Measurements from ENCODE around the gene TNFAIP8L3. TPM values are rescaled to one million over a fixed set of nuclear protein-coding genes. Genes with fewer than 3 reads are reported as not detected.
"Not testable (repeated sequence)": the region's sequence is repeated elsewhere in the genome, so short reads cannot be mapped to it uniquely, and the experiment has no call there.

TNFAIP8L3 gene
- polyA plus RNA-seq (ENCODE audit: insufficient read length) = 1.7 TPM

GRCh38 chr15:51094606-51095569 lies at the start of gene TNFAIP8L3:
TSS of gene TNFAIP8L3 (minus strand) at chr15:51094906. CDS start at chr15:51094595, 311 bp downstream.
- no peak for DNase-seq (ENCODE audit: low read depth)

GRCh38 chr15:51144021-51144532 lies 49.4 kb upstream of the TNFAIP8L3 start:
- DNase-seq (ENCODE audit: low read depth) = no peak

GRCh38 chr15:51140347-51140746 lies 45.6 kb upstream of the TNFAIP8L3 start:
- DNase-seq (ENCODE audit: low read depth) = not testable (repeated sequence)

- no peak for DNase-seq (ENCODE audit: low read depth)
Observed at GRCh38 chr15:51139091-51139490, 44.4 kb upstream of the TNFAIP8L3 start.

GRCh38 chr15:51137880-51138430 lies 43.2 kb upstream of the TNFAIP8L3 start:
- DNase-seq (ENCODE audit: low read depth) = no peak

GRCh38 chr15:51137024-51137423 lies 42.3 kb upstream of the TNFAIP8L3 start:
- no peak for DNase-seq (ENCODE audit: low read depth)

GRCh38 chr15:51135276-51135675 lies 40.6 kb upstream of the TNFAIP8L3 start:
- DNase-seq (ENCODE audit: low read depth) = no peak

GRCh38 chr15:51134416-51135199 lies 39.9 kb upstream of the TNFAIP8L3 start:
- no peak for DNase-seq (ENCODE audit: low read depth)

GRCh38 chr15:51133140-51133765 lies 38.5 kb upstream of the TNFAIP8L3 start:
- DNase-seq (ENCODE audit: low read depth) = no peak

- DNase-seq (ENCODE audit: low read depth) = no peak
Observed at GRCh38 chr15:51132384-51133139, 37.9 kb upstream of the TNFAIP8L3 start.

GRCh38 chr15:51131596-51132290 lies 37.0 kb upstream of the TNFAIP8L3 start:
- DNase-seq (ENCODE audit: low read depth) = no peak

GRCh38 chr15:51130344-51130743 lies 35.6 kb upstream of the TNFAIP8L3 start:
- no peak for DNase-seq (ENCODE audit: low read depth)

- no peak for DNase-seq (ENCODE audit: low read depth)
Observed at GRCh38 chr15:51129535-51130188, 35.0 kb upstream of the TNFAIP8L3 start.

- DNase-seq (ENCODE audit: low read depth) = no peak
Observed at GRCh38 chr15:51128701-51129100, 34.0 kb upstream of the TNFAIP8L3 start.

- DNase-seq (ENCODE audit: low read depth) = no peak
Observed at GRCh38 chr15:51126842-51127241, 32.1 kb upstream of the TNFAIP8L3 start.

GRCh38 chr15:51123002-51123401 lies 28.3 kb upstream of the TNFAIP8L3 start:
- not testable (repeated sequence) for DNase-seq (ENCODE audit: low read depth)

GRCh38 chr15:51121631-51122225 lies 27.0 kb upstream of the TNFAIP8L3 start:
- no peak for DNase-seq (ENCODE audit: low read depth)

GRCh38 chr15:51121118-51121517 lies 26.4 kb upstream of the TNFAIP8L3 start:
- no peak for DNase-seq (ENCODE audit: low read depth)

GRCh38 chr15:51119120-51119519 lies 24.4 kb upstream of the TNFAIP8L3 start:
- no peak for DNase-seq (ENCODE audit: low read depth)
